GM18870 (cell line): ENCODE data around the gene TTC7B.

ENCODE experiments used
- ATAC-seq: cut with Tn5 transposase; IDR thresholded peaks from one replicate; pipeline ENCODE4 v1.9.1; 2021; ENCODE audit warnings: moderate library complexity; ENCODE audit not compliant: unreplicated experiment

TTC7B gene

GRCh38 chr14:90605430-90605829 lies 210.8 kb downstream of the TTC7B start:
- ATAC-seq = no peak

DNA sequence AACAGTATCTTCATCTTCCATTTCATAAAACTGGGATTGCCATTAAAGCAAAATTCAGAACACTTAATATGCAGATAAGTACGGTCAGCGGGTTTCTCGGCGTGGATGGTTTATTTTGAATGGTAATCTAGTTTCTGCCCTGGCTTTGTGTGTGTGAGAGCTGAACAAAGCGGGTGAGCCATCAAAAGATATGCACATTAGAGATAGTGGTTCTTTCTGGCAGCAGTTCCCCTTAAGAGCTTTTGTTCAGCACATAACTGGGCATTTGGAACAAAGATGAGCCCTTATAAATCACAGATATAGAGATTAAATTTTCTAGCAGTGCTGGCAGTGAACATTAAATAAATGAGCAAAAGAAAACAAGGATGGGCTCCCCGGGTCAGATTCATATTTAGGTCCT lies 211.9 kb downstream of the TTC7B start:
- no peak for ATAC-seq

DNA sequence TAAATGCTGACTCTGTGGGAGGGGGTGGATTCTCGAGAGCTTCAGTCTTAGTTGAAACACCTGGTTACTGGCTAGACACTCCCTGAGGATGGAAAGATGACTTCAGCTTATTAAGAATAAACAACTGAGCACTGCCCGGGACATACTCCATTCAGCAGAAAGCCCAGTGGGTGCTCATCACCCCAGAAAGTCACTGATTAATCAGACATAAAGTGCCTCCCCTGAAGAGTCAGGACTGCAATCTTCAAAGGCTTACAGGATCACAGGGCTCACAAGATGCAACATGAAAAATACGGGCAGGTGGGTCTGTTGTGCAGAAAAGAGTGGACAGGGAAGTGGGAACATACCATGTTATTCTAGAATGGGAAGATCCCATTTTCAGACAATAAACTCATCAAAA lies 212.4 kb downstream of the TTC7B start:
- ATAC-seq = no peak

GRCh38 chr14:90603336-90603735 lies 212.9 kb downstream of the TTC7B start:
- no peak for ATAC-seq

GRCh38 chr14:90602088-90602687 lies 214.0 kb downstream of the TTC7B start:
- no peak for ATAC-seq

- ATAC-seq = no peak
Observed at GRCh38 chr14:90601563-90601962, 214.7 kb downstream of the TTC7B start.

GRCh38 chr14:90600619-90601018 lies 215.6 kb downstream of the TTC7B start:
- no peak for ATAC-seq

DNA sequence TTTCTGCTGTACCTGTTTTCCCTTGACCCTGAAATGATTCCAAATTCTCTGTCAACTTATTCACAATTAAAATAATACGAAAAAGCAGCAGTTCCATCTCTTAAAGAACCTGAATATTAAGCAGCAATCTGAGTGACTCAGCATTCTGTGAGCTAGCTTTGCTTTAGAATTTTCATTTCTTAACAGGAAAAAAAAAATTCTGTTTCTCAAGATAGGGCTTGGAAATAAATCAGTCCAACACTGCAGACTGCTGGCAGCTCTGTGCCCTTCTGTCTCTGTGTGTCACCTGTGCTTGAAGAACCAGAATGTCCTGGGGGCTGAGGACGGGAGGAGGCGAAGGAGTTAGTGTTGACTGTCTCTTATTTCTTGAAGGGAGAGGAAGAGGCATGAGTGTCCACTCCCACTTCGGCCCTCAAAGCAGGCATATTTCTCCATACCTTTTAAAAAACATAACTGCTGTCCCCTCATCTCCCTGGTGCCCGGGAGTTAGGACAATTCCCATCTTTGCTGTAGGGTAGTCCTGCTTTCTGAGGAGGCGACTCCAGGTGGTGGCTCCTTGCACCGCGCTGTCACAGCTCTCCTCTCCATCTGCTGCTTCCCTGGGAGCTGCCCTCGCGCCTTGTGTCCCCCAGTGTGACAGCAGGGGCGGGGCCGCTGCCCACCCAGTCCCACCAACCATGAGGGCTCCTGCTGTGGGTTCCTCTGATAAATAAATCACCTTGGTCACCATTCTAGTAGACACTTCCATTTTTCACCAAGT lies 216.3 kb downstream of the TTC7B start:
- ATAC-seq = no peak

- no peak for ATAC-seq
Observed at GRCh38 chr14:90599339-90599738, 216.9 kb downstream of the TTC7B start.

- ATAC-seq = no peak
Observed at GRCh38 chr14:90597961-90598360, 218.3 kb downstream of the TTC7B start.

DNA sequence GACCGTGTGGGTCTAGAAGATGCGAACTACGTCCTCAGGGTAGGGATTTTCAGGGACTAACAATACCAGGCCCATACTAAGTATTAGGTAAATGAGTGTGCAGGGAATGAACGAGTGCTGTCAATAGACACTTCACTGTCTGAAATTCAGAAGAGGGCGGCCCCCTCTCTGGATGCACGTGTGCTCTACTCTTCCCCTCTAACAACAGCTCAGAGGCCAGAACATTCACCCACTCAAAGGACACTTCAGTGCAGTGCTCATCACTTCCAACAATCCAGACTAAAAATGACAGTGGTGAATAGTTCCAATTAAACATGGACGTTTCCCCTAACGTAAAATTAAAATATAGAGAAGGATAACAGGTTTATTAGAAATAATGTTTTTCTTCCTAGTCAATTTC lies 219.5 kb downstream of the TTC7B start:
- no peak for ATAC-seq

DNA sequence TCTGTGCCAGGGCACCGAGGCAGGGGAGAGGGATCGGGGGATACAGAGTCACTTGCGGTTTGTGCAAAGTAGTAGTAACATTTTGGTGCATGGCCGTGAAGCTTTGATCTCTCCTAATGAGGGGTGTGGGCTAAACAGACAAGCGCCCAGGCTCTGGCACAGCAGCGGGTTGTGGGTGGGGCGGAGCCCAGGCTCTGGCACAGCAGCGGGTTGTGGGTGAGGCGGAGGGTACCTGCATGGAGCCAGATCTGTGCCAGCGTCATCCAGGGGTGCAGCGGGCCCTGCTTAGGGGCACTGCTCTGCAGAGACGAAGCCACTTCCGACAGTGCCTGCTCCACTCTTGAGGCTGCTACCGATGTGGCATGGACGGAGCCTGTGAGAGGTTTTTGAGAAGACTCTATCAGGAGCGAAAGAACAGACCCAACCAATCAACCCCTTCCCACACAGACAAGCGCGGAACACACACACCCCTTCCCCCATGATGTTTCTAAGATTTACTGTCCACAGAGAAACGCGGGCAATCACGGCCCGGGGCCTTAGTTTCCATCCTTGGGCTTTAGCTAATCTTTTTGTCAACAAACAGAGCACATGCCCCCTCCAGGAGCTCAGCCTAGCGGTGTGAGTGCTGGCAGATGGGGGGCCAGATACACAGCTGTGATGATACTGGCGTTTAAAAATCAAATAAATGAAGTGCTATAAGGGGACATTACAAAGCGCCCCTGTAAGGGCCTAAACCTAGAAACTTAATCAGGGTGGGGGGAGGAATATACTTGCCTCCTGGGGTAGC lies 222.8 kb downstream of the TTC7B start:
- ATAC-seq = no peak

DNA sequence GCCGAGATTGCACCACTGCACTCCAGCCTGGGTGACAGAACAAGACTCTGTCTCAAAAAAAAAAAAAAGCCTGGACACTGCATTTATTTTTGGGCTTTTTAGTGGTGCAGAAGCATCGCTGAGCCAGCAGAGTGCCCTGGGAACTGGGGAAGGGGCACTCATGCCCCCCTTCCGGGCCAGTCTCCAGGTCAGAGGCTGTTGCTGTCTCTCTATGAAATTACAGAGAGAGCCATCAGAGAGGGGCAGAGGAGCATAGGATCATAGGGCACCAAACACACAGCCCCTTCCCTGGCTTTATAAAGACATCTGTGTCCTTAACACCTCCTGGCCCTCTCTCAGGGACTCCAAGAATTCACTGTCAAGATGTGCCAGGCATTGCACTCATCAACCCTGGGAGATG lies 223.6 kb downstream of the TTC7B start:
- no peak for ATAC-seq

DNA sequence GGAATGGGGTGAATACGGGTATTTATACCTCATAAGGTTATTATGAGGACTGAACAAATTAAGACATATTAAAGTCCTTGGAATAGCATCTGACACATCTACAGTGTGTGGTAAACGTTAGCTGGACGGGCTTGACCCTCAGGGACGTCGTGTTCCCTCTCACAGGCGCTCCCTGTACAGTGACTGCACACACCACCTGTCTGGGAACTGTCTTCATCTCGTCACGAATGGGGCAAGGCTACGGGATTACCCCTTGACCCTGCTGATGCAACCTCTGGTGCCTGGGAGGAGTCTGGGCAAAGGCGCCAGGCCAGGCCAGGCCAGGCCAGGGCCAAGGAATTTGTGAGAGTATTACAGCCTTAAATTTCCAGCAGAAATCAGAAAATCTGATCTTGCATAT lies 228.3 kb downstream of the TTC7B start:
- no peak for ATAC-seq

- no peak for ATAC-seq
Observed at GRCh38 chr14:90587252-90587910, 228.8 kb downstream of the TTC7B start.

GRCh38 chr14:90585106-90585505 lies 231.1 kb downstream of the TTC7B start:
- no peak for ATAC-seq

DNA sequence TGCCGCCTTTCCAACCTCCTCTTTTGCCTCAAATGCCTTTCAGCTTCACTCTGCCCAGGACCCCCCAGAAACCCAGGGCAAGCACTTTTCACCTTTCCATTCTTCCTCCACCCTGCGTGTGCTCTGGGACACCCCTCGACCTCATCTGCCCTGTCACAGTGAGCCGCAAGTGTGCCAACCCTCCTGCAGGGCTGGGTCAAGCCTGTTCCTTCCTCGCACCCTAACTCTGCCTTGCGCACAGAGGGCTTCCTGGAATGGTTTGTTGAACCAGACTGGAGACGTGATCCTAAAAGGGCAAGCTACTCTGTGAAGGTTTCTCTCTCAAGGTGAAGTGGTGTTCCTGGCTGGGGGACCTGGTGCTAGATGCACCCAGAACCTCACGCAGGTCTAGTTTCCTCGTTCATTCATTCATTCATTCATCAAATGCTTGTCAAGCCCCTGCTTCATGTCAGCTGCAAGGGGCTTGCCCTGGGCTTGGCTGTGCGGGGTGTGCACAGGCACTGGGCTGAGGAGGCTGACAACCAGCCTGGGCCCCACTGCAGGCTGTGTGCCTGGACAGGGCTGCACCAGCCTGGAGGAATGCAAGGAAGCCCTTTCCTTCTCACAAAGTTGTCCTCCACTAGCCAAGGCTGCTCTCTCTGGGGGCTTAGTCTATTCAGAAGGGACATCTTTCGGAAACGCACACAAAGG lies 232.2 kb downstream of the TTC7B start:
- ATAC-seq = no peak

DNA sequence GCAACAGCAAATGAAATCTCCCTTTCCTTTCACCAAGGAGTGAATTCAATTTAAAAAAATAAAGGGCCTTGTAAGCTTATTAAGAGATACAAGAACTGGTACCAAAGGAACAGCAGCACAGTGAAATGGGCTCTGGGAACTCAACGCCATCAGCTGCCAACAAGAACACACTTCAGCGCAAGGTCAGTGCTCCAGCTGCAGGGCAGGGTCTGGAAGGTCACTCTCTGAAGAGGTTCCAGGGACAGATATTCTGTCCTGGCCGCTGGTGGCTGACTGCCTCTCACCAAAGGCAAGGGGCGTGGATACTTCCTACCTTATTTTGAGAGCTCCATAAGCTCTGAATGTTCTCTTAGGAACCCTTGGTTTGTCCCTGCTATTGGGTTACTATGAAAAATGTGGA lies 232.8 kb downstream of the TTC7B start:
- no peak for ATAC-seq

DNA sequence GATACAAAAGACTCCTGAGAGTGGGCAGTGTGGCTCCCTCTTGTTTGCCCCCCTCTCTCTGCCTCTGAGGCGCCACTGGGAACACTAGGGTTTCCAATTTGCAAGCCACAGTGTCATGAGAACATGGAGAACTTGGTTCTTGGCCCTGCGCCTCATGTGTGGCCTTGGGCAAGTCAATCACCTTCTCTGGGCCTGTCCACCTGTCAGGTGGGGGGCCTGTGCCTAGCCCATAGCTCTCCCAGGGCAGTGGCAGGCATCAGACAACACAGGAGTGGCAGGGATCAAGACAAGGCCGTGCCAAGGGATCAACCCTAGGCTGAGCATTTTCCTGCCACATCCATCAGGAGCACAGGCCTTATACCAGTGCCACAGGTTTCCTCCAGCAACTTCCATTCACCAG lies 234.1 kb downstream of the TTC7B start:
- no peak for ATAC-seq

DNA sequence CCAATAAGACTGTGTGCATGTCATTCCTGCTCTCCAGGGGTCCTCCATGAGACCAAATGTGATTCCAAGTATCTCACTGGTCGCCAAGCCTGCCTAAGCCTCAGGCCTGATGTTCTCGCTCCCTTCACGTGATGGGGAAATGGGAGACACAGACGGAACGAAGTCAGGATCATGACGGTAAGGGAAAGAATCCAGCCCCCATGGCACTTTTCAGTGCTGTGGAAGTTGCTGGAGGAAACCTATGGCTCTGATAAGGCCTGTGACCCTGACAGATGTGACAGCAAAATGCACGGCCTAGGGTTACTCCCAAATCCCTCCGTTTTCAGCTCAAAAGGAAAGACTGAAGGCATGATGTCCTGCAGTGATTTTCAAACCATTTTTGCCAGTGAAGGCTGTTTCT lies 234.5 kb downstream of the TTC7B start:
- no peak for ATAC-seq
